Transverse colon (tissue), 4 donors: ENCODE measurements around the gene CINP.

Experiments
- EP300 ChIP-seq: sonication (generic); formaldehyde crosslinking; IDR thresholded peaks from one replicate; pipeline ENCODE4 v1.6.1; 2017; ENCODE audit warnings: antibody characterized with exemption, low read depth
- POLR2A ChIP-seq: fragments of 450-650 bp; IDR thresholded peaks from one replicate; pipeline ENCODE4 v1.6.1; 2016; ENCODE audit warnings: antibody characterized with exemption, mild to moderate bottlenecking, moderate library complexity
- POLR2AphosphoS5 ChIP-seq, 3 donors: sonication (generic); formaldehyde crosslinking; IDR thresholded peaks; one replicate each; pipeline ENCODE4 v1.6.1; 2016; ENCODE audit warnings: antibody characterized with exemption in 3 of 3
- TF ChIP-seq, protein P1 (sequence below), 5 experiments: fragments of 200-600 bp in 3 of 5; fragments of 450-650 bp in 2 of 5; sonication (generic) in 3 of 5; IDR thresholded peaks; 1 replicate in 2 of 5; 2 replicates in 3 of 5; pipeline ENCODE4 v1.5.1; 2016 to 2017; ENCODE audit warnings: antibody characterized with exemption in 5 of 5, inconsistent platforms in 3 of 5, mild to moderate bottlenecking in 2 of 5, moderate library complexity in 1 of 5

DNA sequence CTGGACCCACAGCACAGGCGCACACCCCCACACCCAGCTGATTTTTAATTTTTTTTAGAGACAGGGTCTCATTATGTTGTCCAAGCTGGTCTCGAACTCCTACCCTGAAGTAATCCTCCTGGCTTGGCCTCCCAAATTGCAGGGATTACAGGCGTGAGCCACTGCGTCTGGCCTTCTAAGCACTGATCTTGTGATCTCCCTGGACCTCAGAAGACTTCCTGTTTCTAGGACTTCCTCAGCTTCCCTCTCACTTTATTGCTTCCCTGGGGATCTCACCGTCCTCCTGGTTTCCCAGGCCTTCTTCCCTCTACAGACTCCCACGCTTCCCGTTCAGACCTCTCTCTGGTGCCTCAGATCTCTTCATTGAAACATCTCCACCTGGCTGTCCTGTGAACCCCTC is 29.3 kb downstream of the CINP start:
- TF ChIP-seq, protein P1, sequence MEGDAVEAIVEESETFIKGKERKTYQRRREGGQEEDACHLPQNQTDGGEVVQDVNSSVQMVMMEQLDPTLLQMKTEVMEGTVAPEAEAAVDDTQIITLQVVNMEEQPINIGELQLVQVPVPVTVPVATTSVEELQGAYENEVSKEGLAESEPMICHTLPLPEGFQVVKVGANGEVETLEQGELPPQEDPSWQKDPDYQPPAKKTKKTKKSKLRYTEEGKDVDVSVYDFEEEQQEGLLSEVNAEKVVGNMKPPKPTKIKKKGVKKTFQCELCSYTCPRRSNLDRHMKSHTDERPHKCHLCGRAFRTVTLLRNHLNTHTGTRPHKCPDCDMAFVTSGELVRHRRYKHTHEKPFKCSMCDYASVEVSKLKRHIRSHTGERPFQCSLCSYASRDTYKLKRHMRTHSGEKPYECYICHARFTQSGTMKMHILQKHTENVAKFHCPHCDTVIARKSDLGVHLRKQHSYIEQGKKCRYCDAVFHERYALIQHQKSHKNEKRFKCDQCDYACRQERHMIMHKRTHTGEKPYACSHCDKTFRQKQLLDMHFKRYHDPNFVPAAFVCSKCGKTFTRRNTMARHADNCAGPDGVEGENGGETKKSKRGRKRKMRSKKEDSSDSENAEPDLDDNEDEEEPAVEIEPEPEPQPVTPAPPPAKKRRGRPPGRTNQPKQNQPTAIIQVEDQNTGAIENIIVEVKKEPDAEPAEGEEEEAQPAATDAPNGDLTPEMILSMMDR (IDR thresholded peaks at IDR 0.05): no peak
- TF ChIP-seq POLR2A (no peak), POLR2AphosphoS5 (IDR thresholded peaks at IDR 0.05) (no peak), EP300 (no peak)
